Measurements from ENCODE around the gene LARP6. TPM values are rescaled to one million over a fixed set of nuclear protein-coding genes. Genes with fewer than 3 reads are reported as not detected.

LARP6 gene
- total RNA-seq, 2 donors from 2014 or later, result 0.26 TPM; not detected in 1

DNA sequence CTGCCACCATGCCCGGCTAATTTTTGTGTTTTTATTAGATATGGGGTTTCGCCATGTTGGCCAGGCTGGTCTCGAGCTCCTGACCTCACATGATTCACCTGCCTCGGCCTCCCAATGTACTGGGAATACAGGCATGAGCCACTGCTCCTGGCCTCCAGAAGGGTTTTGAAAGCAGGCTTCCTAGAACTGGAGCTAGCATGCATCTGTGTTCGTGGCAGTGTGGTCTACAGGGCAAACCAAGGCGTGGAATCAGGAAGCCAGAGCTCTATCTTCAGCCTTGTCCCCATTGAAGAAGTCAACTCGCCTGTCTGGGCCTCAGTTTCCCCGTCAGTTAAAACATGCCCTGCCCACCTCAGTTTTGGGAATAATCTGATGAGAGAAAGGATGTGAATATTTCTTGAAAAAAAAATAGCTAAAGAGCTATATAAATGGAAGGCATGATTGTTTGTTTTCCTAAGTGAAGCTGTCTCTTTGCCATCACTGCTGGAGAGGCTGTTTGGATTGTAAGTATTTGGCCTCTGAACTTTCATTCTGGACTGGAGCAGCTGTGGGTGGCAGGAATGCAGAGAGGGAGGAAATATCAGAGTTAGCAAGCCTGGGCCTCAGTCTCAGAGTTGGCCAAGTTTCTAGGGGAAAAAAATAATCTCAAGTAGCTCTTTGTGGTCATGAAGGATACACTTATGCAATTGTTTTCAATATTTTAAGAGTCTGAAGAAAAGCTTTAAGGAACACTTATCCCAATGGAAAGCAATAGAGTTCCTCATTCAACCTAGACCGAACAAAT lies 54.1 kb downstream of the LARP6 start:
- H3K36me3 Mint-ChIP-seq (ENCODE audit: low read depth), result no peaks in the 10 kb centered on the region
- no peaks in the 10 kb centered on the region for H3K4me1 Mint-ChIP-seq
- H3K9me3 Mint-ChIP-seq, result no peaks in the 10 kb centered on the region
- ATAC-seq (replicated peaks), result no peak
- H3K27me3 Mint-ChIP-seq, result no peaks in the 10 kb centered on the region
- H3K4me3 Mint-ChIP-seq, result no peak overlapping the region
- H3K27ac Mint-ChIP-seq, result no peak overlapping the region

DNA sequence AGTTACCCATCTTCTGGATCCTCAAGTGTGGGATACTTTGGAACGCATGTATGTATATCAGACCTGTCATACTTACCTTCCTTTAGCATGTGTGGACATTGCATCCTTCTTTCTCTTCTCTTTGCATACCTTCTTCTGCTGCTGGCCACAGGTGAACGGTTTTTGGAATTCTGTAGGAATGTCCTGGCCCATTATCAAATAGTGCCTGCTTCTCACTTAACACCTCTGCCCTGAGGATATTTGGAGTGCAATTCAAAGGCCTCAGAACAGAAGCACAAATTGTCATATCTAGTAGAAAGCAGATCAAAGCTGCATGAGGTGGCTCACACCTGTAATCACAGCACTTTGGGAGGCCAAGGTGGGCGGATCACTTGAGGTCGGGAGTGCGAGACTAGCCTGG lies 56.5 kb downstream of the LARP6 start:
- ATAC-seq (replicated peaks), result no peak
- Mint-ChIP-seq H3K27me3 (peaks cover 3% of the 10 kb centered on the region), H3K9me3 (no peaks in the 10 kb centered on the region), H3K36me3 (ENCODE audit: low read depth) (no peaks in the 10 kb centered on the region), H3K4me1 (no peaks in the 10 kb centered on the region), H3K4me3 (no peak overlapping the region), H3K27ac (no peak overlapping the region)

DNA sequence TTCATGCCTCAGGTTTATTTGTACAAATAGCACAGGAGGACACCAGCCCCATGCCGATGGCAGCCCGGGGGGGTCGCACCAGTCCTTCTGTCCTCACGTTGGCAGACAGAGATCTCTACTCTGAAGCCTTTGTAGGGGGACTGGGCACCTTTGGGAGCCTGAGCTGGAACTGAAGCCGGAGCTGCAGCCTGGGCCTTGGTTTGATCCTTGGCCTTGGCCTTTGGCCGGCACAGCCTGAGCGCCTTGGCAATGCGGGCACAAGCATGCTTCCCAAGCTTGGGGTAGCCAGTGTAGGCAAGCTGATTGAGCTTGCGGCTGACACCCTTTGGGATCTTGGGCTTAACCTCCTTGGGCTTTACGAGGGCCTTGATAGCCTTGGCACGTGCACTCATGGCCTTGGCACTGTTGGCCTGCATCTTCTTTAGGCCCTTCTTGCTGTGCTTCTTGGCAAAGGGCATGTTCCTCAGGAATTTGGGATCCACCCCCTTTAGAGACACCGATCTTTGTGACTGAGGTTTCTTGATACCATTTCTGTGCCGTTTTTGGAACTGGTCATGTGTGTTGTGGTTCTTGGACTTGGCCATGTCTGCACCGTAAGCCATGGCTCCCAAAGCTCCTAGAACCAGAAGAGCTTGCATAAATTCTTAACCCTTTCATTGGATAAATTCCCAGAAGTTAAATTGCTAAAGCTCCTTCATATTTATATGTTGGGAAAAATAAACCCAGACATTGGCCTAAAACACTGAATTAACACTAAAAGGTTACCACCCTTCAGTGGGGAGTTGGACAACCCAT lies 57.2 kb downstream of the LARP6 start:
- Mint-ChIP-seq H3K27me3 (peaks cover 3% of the 10 kb centered on the region), H3K4me3 (no peak overlapping the region), H3K27ac (no peak overlapping the region), H3K4me1 (no peaks in the 10 kb centered on the region), H3K36me3 (ENCODE audit: low read depth) (no peaks in the 10 kb centered on the region), H3K9me3 (no peaks in the 10 kb centered on the region)
- ATAC-seq (replicated peaks), result no peak

DNA sequence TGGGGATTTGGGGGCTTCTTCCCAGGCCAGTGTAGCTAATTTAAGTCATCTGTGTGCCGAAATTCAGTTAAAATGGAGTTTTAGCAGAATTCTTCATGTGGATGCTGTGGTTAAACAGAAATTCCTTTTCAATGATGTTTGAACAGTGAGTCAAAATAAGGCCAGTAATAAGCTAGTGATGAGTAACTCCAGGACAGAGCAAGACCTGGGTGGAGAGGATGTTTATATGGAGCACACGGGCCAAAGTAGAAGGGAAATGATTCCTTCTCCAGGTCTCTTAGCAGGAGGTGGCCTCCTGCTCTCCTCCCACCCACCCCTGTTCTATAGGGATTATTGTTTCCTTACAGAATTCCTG lies 58.7 kb downstream of the LARP6 start:
- Mint-ChIP-seq H3K36me3 (ENCODE audit: low read depth) (no peaks in the 10 kb centered on the region), H3K27ac (no peak overlapping the region), H3K9me3 (no peaks in the 10 kb centered on the region), H3K27me3 (peaks cover 3% of the 10 kb centered on the region), H3K4me3 (no peak overlapping the region), H3K4me1 (no peaks in the 10 kb centered on the region)
- no peak for ATAC-seq (replicated peaks)

DNA sequence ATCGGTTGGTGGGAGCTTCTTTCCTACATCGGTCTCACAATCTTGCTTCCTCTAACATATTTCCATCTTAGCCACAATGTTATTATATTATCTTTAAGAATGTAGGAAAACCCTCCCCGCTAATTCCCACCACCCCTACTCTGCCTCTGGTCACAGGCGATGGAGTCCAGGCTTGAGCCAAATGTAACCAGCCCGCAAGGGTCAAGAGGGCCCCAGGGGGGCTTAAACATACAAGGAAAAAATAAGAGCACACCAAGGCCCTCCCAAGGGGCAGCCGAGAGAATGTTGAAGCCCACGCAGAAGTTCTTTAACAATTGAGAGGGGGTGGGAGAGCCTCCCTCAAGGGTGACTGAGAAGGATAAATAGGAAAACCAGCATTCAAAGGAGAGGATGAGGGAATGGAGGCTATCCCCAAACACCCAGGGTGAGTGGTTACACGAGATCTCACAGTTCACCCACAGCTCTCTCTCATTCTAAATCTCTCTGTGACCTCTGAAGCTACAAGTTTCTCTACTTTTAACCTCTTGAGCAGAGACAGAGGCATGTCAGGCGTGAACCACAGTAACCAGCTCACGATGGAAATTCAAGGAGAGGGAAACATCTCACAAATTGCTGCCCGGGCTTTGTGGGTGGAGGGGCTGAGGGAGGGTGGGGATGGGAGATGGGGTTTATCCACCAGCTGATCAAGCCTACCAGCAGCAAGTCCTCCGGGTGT lies 59.2 kb downstream of the LARP6 start:
- ATAC-seq (replicated peaks), result no peak
- Mint-ChIP-seq H3K36me3 (ENCODE audit: low read depth) (no peaks in the 10 kb centered on the region), H3K4me3 (no peak overlapping the region), H3K4me1 (no peaks in the 10 kb centered on the region), H3K9me3 (no peaks in the 10 kb centered on the region), H3K27me3 (peaks cover 3% of the 10 kb centered on the region), H3K27ac (no peak overlapping the region)

DNA sequence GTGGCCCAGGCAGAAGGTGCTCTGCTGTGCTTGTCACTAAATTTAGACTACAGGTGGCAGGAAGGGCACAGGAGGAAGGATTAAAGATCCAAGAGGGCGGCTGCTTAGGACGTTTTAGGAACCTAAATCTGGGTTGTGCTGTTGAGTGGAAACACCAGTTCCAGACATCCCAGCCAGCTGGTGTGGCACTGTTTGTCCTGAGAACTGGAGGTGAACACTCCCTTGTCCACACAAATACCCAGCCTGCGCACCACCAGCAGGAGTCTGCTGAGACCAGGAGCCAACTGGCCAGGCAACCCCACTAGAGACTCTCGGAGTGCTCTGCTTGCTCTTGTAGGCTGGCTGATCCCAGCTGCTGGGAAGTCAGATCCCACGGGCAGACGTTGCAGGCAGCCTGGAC lies 60.3 kb downstream of the LARP6 start:
- Mint-ChIP-seq H3K4me3 (no peak overlapping the region), H3K36me3 (ENCODE audit: low read depth) (no peaks in the 10 kb centered on the region), H3K4me1 (no peaks in the 10 kb centered on the region), H3K9me3 (no peaks in the 10 kb centered on the region), H3K27me3 (peaks cover 3% of the 10 kb centered on the region), H3K27ac (no peak overlapping the region)
- ATAC-seq (replicated peaks), result no peak

DNA sequence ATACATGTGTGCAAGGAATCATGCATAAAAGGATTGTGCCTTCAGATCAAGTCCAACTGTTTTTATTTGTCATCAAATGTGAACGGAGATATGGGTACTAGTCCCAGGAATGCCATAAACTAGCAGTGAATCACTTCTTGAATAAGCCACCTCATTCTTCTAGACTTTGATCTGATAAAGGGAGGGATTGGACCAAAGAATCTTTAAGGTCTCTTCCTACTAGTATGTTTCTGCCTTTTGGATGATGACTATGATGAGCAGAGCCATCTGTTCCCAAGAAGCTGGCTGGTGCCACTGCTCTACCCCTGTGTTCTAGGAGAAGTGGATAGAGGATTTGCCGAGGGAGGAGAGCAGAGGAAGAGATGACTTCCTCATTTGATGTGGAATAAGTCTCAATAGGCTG lies 61.8 kb downstream of the LARP6 start:
- Mint-ChIP-seq H3K4me3 (no peak overlapping the region), H3K9me3 (no peaks in the 10 kb centered on the region), H3K27me3 (peaks cover 3% of the 10 kb centered on the region), H3K36me3 (ENCODE audit: low read depth) (no peaks in the 10 kb centered on the region), H3K4me1 (no peaks in the 10 kb centered on the region), H3K27ac (no peak overlapping the region)
- ATAC-seq (replicated peaks), result no peak

DNA sequence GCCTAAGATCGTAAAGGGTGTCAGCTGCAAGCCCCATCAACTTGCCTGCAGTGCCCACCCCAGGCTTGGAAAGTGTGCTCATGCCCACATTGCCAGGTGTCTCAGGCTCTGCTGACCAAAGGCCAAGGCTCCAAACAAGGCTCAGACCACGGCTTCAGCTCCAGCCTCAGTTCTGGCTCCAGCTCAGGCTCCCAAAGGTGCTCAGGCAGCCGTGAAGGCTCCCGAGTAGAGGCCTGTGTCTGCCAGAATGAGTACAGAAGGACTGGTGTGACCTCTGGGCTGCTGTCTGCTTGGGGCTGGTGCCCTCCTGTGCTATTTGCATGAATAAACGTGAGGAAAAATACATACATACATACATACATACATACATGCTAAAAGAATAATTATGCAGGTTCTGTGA lies 62.7 kb downstream of the LARP6 start:
- H3K4me1 Mint-ChIP-seq, result no peaks in the 10 kb centered on the region
- peaks cover 3% of the 10 kb centered on the region for H3K27me3 Mint-ChIP-seq
- no peaks in the 10 kb centered on the region for H3K9me3 Mint-ChIP-seq
- no peak for ATAC-seq (replicated peaks)
- no peak overlapping the region for H3K4me3 Mint-ChIP-seq
- H3K27ac Mint-ChIP-seq, result no peak overlapping the region
- no peaks in the 10 kb centered on the region for H3K36me3 Mint-ChIP-seq (ENCODE audit: low read depth)

DNA sequence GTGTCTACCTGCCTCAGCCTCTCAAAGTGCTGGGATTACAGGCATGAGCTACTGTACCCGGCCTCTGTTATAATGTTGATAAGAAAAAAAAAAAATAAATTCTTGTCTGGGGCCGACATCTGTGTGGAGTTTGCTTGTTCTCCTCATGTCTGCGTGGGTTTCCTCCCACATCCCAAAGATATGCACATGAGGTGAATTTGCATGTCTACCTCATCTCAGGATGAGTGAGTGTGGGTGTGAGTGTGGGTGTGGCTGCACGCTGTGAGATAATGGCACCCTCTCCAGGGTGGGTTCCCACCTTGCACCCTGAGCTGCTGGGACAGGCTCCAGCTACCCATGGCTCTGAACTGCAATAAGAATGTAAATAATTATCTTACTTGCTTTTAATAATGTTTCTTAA lies 64.7 kb downstream of the LARP6 start:
- H3K27ac Mint-ChIP-seq, result no peak overlapping the region
- no peak overlapping the region for H3K4me3 Mint-ChIP-seq
- no peak for ATAC-seq (replicated peaks)
- H3K27me3 Mint-ChIP-seq, result peaks cover 8% of the 10 kb centered on the region
- no peaks in the 10 kb centered on the region for H3K36me3 Mint-ChIP-seq (ENCODE audit: low read depth)
- H3K4me1 Mint-ChIP-seq, result no peaks in the 10 kb centered on the region
- no peaks in the 10 kb centered on the region for H3K9me3 Mint-ChIP-seq

DNA sequence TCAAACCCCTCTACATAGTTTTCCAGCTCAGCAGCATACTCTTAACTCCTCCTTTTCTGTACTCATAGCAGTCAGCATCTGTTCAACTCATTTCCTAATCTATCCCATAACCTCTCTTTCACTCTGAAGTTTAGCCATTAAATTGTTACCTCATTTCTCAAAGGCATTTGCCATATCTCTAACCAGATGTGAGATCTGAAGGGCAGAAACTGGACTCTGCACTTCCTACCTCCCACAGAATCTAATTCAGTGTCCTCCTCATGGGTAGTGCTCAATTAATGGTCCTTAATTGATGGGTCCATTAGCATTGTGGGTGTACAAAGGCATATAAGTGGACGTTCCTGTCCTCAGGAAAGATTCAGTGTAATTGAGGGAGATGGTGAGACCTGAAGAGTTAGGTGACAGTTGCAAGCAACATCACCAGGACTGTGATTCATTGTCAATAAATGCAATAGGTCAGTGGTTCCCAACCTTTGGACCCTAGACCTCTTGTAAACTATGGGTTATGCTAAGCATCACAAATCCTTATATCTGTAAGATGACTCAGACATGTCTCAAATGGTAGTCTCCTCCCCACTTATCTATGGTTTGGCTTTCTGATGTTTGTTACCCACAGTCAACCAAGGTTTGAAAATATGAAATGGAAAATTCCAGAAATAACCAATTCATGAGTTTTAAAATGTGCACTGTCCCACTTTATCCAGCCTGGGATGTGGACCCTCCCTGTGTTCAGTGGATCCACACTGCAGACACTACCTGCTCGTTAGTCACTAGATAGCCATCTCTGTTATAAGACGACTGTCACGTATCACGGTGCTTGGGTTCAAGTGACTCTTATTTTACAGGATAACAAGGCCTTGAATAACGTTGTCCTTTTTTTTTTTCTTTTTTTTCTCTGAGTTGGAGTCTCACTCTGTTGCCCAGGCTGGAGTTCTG lies 65.6 kb downstream of the LARP6 start:
- H3K4me3 Mint-ChIP-seq, result no peak overlapping the region

DNA sequence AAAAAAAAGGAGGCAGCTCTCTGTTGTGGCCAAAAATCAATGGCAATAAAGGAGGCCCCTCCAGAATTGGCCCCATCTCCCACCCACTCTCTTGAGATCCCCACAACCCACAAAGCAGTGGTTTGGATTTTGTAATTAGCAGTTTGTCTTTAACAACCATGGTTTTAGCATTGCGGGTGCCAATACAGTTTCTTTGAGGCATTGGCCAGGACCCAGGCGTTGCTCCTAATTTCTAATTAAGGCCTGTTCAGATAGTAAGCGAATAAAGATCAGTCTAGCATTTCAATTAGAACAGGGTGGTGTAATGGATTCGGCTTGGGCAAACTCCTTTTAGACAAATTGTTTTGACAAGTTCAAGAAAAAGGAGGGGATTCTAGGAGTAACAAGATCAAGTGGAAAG lies 67.0 kb downstream of the LARP6 start:
- no peaks in the 10 kb centered on the region for H3K9me3 Mint-ChIP-seq
- H3K27ac Mint-ChIP-seq, result no peak overlapping the region
- no peaks in the 10 kb centered on the region for H3K4me1 Mint-ChIP-seq
- ATAC-seq (replicated peaks), result no peak
- H3K4me3 Mint-ChIP-seq, result no peak overlapping the region
- H3K27me3 Mint-ChIP-seq, result peaks cover 4% of the 10 kb centered on the region
- no peaks in the 10 kb centered on the region for H3K36me3 Mint-ChIP-seq (ENCODE audit: low read depth)

More for the DNA sequence above, 65.6 kb downstream of the LARP6 start:
- ATAC-seq (replicated peaks), result no peak
- Mint-ChIP-seq H3K27ac (no peak overlapping the region), H3K36me3 (ENCODE audit: low read depth) (no peaks in the 10 kb centered on the region), H3K9me3 (no peaks in the 10 kb centered on the region), H3K27me3 (peaks cover 8% of the 10 kb centered on the region), H3K4me1 (no peaks in the 10 kb centered on the region)

DNA sequence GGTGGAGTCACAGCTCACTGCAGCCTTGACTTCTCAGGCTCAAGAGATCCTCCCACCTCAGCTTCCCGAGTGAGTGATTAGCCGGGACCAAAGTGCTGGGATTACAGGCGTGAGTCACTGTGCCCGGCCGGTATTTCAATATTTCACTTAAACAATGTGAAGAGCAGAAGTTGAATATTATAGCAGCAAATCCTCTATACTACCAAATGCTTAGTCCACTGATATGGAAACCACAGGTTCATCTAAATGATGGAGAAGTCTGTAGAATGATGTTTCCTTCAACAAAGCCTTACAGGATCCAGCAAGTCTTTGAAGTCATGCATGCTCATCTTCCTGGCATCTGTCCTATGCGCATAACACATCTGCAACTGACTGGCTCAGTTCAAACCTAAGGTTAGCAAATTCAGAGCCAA lies 70.3 kb downstream of the LARP6 start:
- H3K4me1 Mint-ChIP-seq, result no peaks in the 10 kb centered on the region
- no peaks in the 10 kb centered on the region for H3K36me3 Mint-ChIP-seq (ENCODE audit: low read depth)
- H3K9me3 Mint-ChIP-seq, result no peaks in the 10 kb centered on the region
- H3K4me3 Mint-ChIP-seq, result no peak overlapping the region
- H3K27me3 Mint-ChIP-seq, result peaks cover 13% of the 10 kb centered on the region
- no peak for ATAC-seq (replicated peaks)
- no peak overlapping the region for H3K27ac Mint-ChIP-seq

DNA sequence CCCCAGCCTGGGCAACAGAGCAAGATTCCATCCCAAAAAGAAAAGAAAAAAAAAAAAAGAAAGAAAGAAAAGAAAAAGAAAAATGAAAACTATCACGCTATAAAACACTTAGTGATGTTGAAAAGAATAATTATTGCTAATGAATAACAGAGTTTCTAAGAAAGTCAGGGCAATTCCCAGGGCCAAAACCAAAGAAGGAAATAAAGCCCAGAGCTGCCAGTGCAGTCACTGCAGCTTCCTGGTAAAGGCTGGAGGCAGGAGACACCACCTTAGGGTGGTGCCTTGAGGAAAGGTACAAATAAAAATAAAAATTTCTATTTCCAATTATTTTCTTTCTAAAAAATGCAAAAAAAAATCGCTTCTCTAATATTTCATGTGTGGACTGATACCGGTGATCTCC lies 70.9 kb downstream of the LARP6 start:
- Mint-ChIP-seq H3K27ac (no peak overlapping the region), H3K4me3 (no peak overlapping the region), H3K27me3 (peaks cover 13% of the 10 kb centered on the region), H3K9me3 (no peaks in the 10 kb centered on the region), H3K36me3 (ENCODE audit: low read depth) (no peaks in the 10 kb centered on the region), H3K4me1 (no peaks in the 10 kb centered on the region)
- ATAC-seq (replicated peaks), result no peak

DNA sequence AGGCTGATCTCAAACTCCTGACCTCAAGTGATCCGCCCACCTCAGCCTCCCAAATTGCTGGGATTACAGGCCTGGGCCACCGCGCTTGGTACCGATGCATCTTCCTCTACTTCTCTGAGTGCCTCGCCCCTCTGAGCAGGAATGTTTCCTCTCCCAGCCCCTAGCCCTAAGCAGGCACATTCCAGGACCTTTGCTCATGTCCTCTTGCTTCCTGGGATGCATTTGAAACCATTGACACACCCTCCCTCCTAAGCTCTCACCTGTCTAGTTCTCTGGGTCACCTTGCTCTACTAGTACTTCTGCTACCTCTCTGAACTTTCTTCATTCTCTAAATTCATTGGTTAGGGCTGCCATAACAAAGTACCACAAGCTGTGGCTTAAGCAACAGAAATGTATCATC lies 72.7 kb downstream of the LARP6 start:
- Mint-ChIP-seq H3K4me1 (no peaks in the 10 kb centered on the region), H3K27me3 (peaks cover 19% of the 10 kb centered on the region), H3K4me3 (no peak overlapping the region), H3K27ac (no peak overlapping the region), H3K9me3 (no peaks in the 10 kb centered on the region), H3K36me3 (ENCODE audit: low read depth) (no peaks in the 10 kb centered on the region)
- no peak for ATAC-seq (replicated peaks)

Data from activated T-helper 17 cell treated with anti-CD3 and anti-CD28 coated beads, Interleukin-2, amount 50 U/mL, for 72 hours (primary cell).